ENCODE data around the gene BORCS6. TPM values are rescaled to one million over a fixed set of nuclear protein-coding genes. Genes with fewer than 3 reads are reported as not detected.

The BORCS6 gene
- total RNA-seq, 3 donors from 2014 or later (not counting 1 experiment from before 2014, with no cell fraction given) = 10.2 to 15.6 (median 11.6) TPM

- Histone ChIP-seq H3K27ac (ENCODE audit: low read length) (peak overlapping the region; percentile 94), H3K4me1 (ENCODE audit: control insufficient read depth, insufficient read depth, low read length) (peaks cover 57% of the 10 kb centered on the region), H3K27me3 (ENCODE audit: control insufficient read depth, insufficient read depth, low read length) (no peaks in the 10 kb centered on the region), H3K9me3 (ENCODE audit: control insufficient read depth, insufficient read depth, low read length) (no peaks in the 10 kb centered on the region), H3K4me3 (ENCODE audit: low read length) (peak overlapping the region; percentile 8), H3K36me3 (ENCODE audit: control insufficient read depth, insufficient read depth, low read length) (peaks cover 24% of the 10 kb centered on the region)
- TF ChIP-seq CTCF (IDR thresholded peaks at IDR 0.05) = no peak
- Mint-ChIP-seq H3K9me3 (no peaks in the 10 kb centered on the region), H3K4me1 (peaks cover 37 to 55% of the 10 kb centered on the region in 2 donors), H3K4me3 (peak overlapping the region; percentile 91), H3K27ac (no peak overlapping the region), H3K36me3 (no peaks in the 10 kb centered on the region), H3K27me3 (ENCODE audit: low read depth in 2 of 2) (no peaks in the 10 kb centered on the region)
- DNase-seq (peak; percentile 71 to 87), ATAC-seq (peak; percentile 58 to 74 (median 62))
- intact Hi-C loops (cut with micrococcal nuclease) = no loop called here
- 16% methylated on average over 10 of the region's 13 CpGs for WGBS (ENCODE audit: insufficient coverage)
Observed at GRCh38 chr17:8163978-8164814, 25.8 kb downstream of the BORCS6 start.

GRCh38 chr17:8162997-8163977, 26.7 kb downstream of the BORCS6 start:
- no peak for TF ChIP-seq CTCF (IDR thresholded peaks at IDR 0.05)
- no peaks in the 10 kb centered on the region for H3K9me3 Mint-ChIP-seq
- Histone ChIP-seq H3K4me3 (ENCODE audit: low read length) (peak overlapping the region; percentile 53), H3K9me3 (ENCODE audit: control insufficient read depth, insufficient read depth, low read length) (no peaks in the 10 kb centered on the region), H3K27ac (ENCODE audit: low read length) (peak overlapping the region; percentile 94), H3K36me3 (ENCODE audit: control insufficient read depth, insufficient read depth, low read length) (peaks cover 27% of the 10 kb centered on the region), H3K4me1 (ENCODE audit: control insufficient read depth, insufficient read depth, low read length) (peaks cover 64% of the 10 kb centered on the region), H3K27me3 (ENCODE audit: control insufficient read depth, insufficient read depth, low read length) (no peaks in the 10 kb centered on the region)
- no peak overlapping the region for H3K27ac Mint-ChIP-seq
- peak overlapping the region; percentile 91 for H3K4me3 Mint-ChIP-seq
- H3K27me3 Mint-ChIP-seq (ENCODE audit: low read depth in 2 of 2) = no peaks in the 10 kb centered on the region
- intact Hi-C loops (cut with micrococcal nuclease) = no loop called here
- H3K4me1 Mint-ChIP-seq = peaks cover 45 to 63% of the 10 kb centered on the region in 2 donors
- peak; percentile 10 to 21 (median 12) for ATAC-seq
- peak in 1 of 2 donors; percentile 47 for DNase-seq
- WGBS (ENCODE audit: insufficient coverage) = 15% methylated on average over 52 of the region's 55 CpGs
- no peaks in the 10 kb centered on the region for H3K36me3 Mint-ChIP-seq

- H3K9me3 Mint-ChIP-seq = no peaks in the 10 kb centered on the region
- intact Hi-C loops (cut with micrococcal nuclease) = no loop called here
- H3K27ac Mint-ChIP-seq = no peak within 1 kb of the TSS
- WGBS (ENCODE audit: insufficient coverage) = under 1% methylated on average over 75 of the region's 75 CpGs
- peak within 1 kb of the TSS; percentile 100 for H3K27ac ChIP-seq (ENCODE audit: low read length)
- H3K9me3 ChIP-seq (ENCODE audit: control insufficient read depth, insufficient read depth, low read length) = no peaks in the 10 kb centered on the region
- H3K4me3 Mint-ChIP-seq = peak within 1 kb of the TSS; percentile 91
- peaks cover 72% of the 10 kb centered on the region for H3K4me1 ChIP-seq (ENCODE audit: control insufficient read depth, insufficient read depth, low read length)
- peak within 1 kb of the TSS; percentile 100 for H3K4me3 ChIP-seq (ENCODE audit: low read length)
- H3K4me1 Mint-ChIP-seq = peaks cover 47 to 65% of the 10 kb centered on the region in 2 donors
- no peak for TF ChIP-seq CTCF (IDR thresholded peaks at IDR 0.05)
- peak; percentile 57 to 80 (median 76) for ATAC-seq
- H3K27me3 ChIP-seq (ENCODE audit: control insufficient read depth, insufficient read depth, low read length) = no peaks in the 10 kb centered on the region
- H3K27me3 Mint-ChIP-seq (ENCODE audit: low read depth in 2 of 2) = no peaks in the 10 kb centered on the region
- peak; percentile 92 for DNase-seq
- H3K36me3 ChIP-seq (ENCODE audit: control insufficient read depth, insufficient read depth, low read length) = peaks cover 28% of the 10 kb centered on the region
- no peaks in the 10 kb centered on the region for H3K36me3 Mint-ChIP-seq
Observed at GRCh38 chr17:8162233-8162996, 27.6 kb downstream of the BORCS6 start, which contains the start of gene VAMP2. TSS of gene VAMP2 (minus strand) at chr17:8162948. CDS start at chr17:8162879, 69 bp downstream.

Measured in natural killer cell (primary cell).